Mammary epithelial cell (primary cell): ENCODE measurements around the gene YTHDF1.

Source experiments
- CTCF ChIP-seq, 2 donors: IDR thresholded peaks in 1 of 2; conservative IDR thresholded peaks in 1 of 2; 2 replicates each; pipeline ENCODE4 v1.5.1; 2011 to 2012; ENCODE audit warnings: inconsistent platforms in 2 of 2, low read length in 2 of 2, mild to moderate bottlenecking in 2 of 2, control low read depth in 1 of 2, low read depth in 1 of 2; ENCODE audit not compliant: insufficient read depth in 1 of 2; ENCODE audit errors: extremely low read depth in 1 of 2
- EZH2 ChIP-seq: IDR thresholded peaks from 2 replicates; pipeline ENCODE4 v1.6.1; 2012; ENCODE audit warnings: low read length, inconsistent platforms, borderline replicate concordance

GRCh38 chr20:63178889-63179686 lies 36.8 kb downstream of the YTHDF1 start:
- TF ChIP-seq CTCF (conservative IDR thresholded peaks at IDR 0.05 in 1 of 2, IDR thresholded peaks at IDR 0.05 in 1 of 2; ENCODE audit: extremely low read depth in 1 of 2, insufficient read depth in 1 of 2, low read depth in 1 of 2, low read length in 2 of 2) (peak in 1 of 2 donors; percentile 63), EZH2 (peak; percentile 24)
